ENCODE results near the gene BCO1.

The BCO1 gene

DNA sequence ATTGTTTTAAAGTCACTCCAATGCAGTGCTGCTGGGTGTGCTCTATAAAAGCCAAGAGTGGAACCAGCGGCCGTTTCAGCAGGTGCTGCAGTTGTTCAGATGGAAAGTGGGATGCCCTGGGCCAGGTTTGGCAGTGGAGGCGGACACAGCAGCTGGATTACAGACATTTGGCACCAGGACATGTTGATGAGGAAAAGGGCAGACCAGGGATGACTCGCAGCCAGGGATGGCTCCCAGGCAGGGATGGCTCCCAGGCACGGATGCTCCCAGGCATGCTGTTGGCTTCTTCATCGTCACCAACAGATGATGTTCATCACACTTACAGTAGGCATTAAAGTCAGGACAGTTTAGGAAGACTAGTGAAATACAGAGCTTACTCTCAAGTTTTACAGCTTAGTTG, 86.3 kb downstream of the BCO1 start:
- ChIA-PET POLR2A (ENCODE audit: low non-redundant PET) (interaction anchor here (1.2 kb wide), 1 partner anchor 10 kb away, joined by 3 read pairs; the partner anchor contains the start of gene GAN), CTCF (interaction anchor here (0.6 kb wide), 2 partner anchors 15 to 144 kb away, joined by 3 read pairs; no protein-coding TSS in a partner anchor)
- peak overlapping the region; percentile 44 for H3K27ac ChIP-seq
- no peak for DNase-seq (ENCODE audit: low spot score)
- no peak for TF ChIP-seq CTCF (conservative IDR thresholded peaks at IDR 0.05; ENCODE audit: low read depth)

- TF ChIP-seq CTCF (conservative IDR thresholded peaks at IDR 0.05; ENCODE audit: low read depth) = no peak
- CTCF ChIA-PET = interaction anchor here (0.6 kb wide), 1 partner anchor 11 kb away, joined by 3 read pairs; no protein-coding TSS in a partner anchor
- DNase-seq (ENCODE audit: low spot score) = no peak
- no peak overlapping the region for H3K27ac ChIP-seq
- POLR2A ChIA-PET (ENCODE audit: low non-redundant PET) = no interaction called here
Measured at GRCh38 chr16:81327011-81327410, 88.5 kb downstream of the BCO1 start.

DNA sequence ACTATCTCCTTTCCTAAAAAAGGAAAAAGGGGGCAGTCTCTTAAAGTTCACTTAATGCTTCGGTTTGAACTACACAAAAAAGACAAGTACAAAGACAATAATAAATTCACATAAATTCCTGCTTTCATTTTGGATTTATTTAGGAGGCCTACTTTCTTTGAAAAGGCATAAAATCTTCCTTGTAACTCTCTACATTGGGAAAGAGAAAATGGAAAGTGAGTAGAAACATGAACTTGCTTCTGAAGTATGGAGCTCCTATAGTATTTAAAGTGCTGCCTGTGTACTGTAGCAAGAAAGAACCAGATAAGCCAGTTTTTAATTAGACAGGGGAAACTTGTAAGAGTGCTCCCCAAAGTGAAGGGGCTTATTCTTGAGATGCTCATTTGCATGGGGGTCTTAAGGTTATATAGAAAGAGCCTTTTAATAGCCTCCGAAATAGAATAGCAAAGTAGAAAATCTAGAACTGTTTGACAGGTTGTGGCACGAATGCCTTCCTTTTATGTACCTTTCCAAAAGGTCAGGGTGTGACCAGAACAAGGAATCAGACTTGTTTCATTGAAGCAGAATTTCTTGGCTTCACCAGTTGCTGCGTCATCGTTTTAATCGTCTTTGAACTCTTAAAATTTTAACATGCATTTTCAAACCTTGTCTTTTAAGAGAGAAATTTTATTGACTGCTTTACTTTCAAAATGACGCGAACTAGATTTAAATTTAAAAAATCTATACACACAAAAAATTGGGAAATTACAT, 89.1 kb downstream of the BCO1 start:
- ChIA-PET POLR2A (ENCODE audit: low non-redundant PET) (no interaction called here), CTCF (no interaction called here)
- no peak overlapping the region for H3K27ac ChIP-seq
- peak; percentile 55 for DNase-seq (ENCODE audit: low spot score)
- no peak for TF ChIP-seq CTCF (conservative IDR thresholded peaks at IDR 0.05; ENCODE audit: low read depth)

GRCh38 chr16:81329947-81330346, 91.5 kb downstream of the BCO1 start:
- no peak for DNase-seq (ENCODE audit: low spot score)
- TF ChIP-seq CTCF (conservative IDR thresholded peaks at IDR 0.05; ENCODE audit: low read depth) = no peak
- no peak overlapping the region for H3K27ac ChIP-seq
- ChIA-PET CTCF (interaction anchor here (0.7 kb wide), 1 partner anchor 125 kb away, joined by 3 read pairs; no protein-coding TSS in a partner anchor), POLR2A (ENCODE audit: low non-redundant PET) (no interaction called here)

- ChIA-PET POLR2A (ENCODE audit: low non-redundant PET) (no interaction called here), CTCF (interaction anchor here (0.6 kb wide), 1 partner anchor 795 kb away, joined by 3 read pairs; no protein-coding TSS in a partner anchor)
- H3K27ac ChIP-seq = no peak overlapping the region
- DNase-seq (ENCODE audit: low spot score) = no peak
- TF ChIP-seq CTCF (conservative IDR thresholded peaks at IDR 0.05; ENCODE audit: low read depth) = no peak
Measured at GRCh38 chr16:81333356-81333755, 94.9 kb downstream of the BCO1 start.

- no peak overlapping the region for H3K27ac ChIP-seq
- CTCF ChIA-PET = no interaction called here
- no peak for DNase-seq (ENCODE audit: low spot score)
- no peak for TF ChIP-seq CTCF (conservative IDR thresholded peaks at IDR 0.05; ENCODE audit: low read depth)
- POLR2A ChIA-PET (ENCODE audit: low non-redundant PET) = no interaction called here
Measured at GRCh38 chr16:81335669-81336068, 97.2 kb downstream of the BCO1 start.

All from RWPE1 (cell line).